ENCODE data around the gene PPP1R9B. TPM values are rescaled to one million over a fixed set of nuclear protein-coding genes. Genes with fewer than 3 reads are reported as not detected.

Gene PPP1R9B, protein sequence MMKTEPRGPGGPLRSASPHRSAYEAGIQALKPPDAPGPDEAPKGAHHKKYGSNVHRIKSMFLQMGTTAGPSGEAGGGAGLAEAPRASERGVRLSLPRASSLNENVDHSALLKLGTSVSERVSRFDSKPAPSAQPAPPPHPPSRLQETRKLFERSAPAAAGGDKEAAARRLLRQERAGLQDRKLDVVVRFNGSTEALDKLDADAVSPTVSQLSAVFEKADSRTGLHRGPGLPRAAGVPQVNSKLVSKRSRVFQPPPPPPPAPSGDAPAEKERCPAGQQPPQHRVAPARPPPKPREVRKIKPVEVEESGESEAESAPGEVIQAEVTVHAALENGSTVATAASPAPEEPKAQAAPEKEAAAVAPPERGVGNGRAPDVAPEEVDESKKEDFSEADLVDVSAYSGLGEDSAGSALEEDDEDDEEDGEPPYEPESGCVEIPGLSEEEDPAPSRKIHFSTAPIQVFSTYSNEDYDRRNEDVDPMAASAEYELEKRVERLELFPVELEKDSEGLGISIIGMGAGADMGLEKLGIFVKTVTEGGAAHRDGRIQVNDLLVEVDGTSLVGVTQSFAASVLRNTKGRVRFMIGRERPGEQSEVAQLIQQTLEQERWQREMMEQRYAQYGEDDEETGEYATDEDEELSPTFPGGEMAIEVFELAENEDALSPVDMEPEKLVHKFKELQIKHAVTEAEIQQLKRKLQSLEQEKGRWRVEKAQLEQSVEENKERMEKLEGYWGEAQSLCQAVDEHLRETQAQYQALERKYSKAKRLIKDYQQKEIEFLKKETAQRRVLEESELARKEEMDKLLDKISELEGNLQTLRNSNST
- 29.7 and 43.8 TPM in 2 replicates for total RNA-seq

DNA sequence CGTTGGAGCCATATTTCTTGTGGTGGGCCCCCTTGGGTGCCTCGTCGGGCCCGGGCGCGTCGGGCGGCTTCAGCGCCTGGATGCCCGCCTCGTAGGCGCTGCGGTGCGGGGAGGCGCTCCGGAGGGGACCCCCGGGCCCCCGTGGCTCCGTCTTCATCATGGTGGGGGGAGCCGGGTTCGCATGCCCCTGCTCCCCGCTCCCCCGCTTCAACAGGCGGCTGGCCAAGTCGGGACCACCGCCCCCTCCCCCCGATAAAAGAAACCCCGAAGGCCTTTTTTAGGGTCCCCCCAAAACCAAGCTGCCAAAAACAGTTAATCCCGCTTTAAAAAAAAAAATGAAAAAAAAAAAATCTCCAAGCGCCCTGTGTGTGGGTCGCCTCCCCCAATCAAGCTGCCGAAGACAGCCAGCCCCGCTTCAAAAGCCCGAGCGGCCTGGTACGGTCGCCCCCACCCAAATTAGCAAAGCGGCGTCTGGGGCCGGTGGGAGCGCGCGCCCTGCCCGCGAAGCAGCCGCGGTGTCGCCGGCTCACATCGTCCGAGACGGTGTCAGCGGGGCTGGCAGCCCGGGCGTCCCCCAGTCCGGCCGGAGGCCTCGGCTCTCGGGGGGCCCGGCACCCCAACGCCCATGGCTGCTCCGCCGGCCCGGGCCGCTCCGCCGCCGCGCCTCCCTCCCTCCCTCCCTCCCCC is at the start of gene PPP1R9B:
TSS of gene PPP1R9B (minus strand) at position 324 of the 687 bp plus-strand sequence. CDS start at position 160, 164 bp downstream.
- no peak for DNase-seq (ENCODE audit: low read depth, low spot score)

DNA sequence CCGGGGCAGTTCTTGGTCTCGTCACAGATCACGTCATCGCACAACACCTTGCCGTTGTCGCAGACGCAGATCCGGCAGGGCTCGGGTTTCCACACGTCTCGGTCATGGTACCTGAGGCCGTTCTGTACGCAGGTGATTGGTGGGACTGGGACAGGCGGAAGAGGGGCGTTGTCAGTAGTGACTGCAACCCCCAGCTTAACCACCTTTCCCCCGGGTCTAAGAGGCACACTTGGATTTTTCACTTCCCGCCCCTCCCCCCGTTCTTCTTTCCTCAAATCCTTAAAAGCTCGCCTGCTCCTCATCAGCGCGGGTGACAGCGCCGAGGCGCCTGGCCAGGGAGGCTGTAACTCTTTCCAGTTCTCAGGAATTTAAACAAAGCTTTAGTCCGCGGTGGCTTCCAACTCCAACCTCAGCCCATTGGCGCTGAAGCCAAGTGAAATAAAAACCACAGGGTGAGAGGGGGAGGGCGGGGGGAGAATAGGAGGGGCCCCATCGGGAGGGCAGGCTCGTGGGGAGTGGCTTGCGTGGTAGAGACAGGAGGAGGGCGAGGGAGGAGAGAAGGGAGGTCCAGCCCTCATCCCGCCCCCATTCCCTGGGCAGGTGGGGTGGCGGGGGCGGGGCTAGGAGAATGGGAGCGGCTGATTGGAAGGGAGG is 49.5 kb upstream of the PPP1R9B start:
- DNase-seq (ENCODE audit: low read depth, low spot score): no peak

DNA sequence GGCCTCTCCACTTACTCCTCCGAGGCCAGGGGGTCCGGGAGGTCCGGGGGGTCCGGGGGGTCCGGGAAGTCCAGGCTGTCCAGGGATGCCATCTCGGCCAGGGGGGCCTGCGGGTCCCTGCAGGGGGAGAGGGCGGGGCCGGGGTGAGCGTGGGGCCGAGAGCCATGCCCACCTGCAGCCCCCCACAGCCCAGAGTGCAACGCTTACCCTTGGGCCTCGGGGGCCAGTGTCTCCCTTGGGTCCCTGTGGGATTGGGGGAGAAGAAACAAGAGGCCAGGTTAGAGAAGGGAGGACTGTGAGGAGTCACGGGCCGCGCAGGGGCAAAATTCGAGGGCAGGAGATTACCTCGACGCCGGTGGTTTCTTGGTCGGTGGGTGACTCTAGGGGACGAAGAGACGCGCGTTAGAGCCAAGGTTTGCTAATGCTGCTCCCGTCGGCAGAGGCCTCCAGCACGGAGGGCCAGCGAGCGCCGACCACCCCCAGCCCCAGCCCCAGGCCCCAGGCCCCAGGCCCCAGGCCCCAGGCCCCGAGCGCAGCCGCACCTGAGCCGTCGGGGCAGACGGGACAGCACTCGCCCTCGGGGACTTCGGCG is 48.8 kb upstream of the PPP1R9B start:
- no peak for DNase-seq (ENCODE audit: low read depth, low spot score)

DNA sequence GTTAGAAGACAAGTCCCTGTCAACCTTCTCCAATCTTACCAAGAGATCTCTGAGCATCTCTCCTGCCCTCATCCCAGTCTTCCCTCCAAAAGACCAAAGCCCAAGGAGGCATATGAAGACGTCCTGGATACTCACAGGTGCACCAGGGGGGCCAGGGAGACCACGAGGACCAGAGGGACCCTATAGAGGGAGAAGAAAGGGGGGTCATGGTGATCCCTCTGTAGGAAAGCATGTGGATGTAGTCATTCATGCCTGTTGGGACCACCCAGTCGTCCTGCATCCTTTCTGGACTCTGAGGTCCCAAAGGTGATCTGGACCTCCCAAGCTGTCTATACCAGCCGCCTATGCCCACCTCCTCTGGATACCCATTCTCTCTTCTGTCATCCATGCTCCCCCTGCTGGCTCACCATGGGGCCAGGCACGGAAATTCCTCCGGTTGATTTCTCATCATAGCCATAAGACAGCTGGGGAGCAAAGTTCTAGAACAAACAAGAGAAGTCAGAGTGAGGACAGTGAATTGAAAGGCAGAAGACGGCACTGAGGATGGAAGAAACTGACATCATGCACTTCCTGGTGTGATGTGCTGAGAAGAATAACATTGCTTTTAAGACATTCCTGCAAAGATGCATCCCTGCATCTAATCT is 47.7 kb upstream of the PPP1R9B start:
- DNase-seq (ENCODE audit: low read depth, low spot score): no peak

DNA sequence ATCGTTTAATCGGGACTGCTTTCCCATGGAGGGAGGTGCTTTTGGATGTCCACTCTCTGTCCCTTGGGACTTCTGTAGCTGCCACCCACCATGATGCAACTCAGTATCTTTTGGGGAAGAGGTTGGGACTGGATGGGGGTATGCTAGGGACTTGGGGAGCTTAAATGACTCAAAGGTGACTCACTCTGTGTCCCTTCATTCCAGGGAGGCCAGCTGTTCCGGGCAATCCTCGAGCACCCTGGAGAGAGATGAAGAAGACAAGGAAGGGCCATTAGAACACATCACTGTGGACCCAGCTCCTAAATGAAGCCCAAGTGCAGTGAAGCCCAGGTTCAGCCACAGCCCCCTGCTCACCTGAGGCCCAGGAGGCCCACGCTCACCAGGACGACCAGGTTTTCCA is 46.3 kb upstream of the PPP1R9B start:
- no peak for DNase-seq (ENCODE audit: low read depth, low spot score)

DNA sequence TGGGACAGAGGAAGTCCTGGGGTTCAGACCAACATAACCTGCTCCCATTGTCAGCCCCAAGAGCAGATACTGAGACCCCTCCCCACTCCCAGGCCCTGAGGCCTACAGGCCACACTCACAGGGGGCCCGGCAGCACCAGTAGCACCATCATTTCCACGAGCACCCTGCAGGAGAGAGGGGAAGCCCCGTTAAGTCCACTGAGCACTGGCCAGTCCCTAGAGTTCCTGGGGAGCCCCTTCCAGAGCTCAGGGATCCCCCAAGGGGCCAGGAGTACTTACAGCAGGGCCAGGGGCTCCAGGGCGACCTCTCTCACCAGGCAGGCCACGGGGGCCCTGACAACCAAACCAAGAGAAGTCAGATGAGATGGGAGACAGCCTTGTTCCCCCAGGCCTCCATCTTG is 45.6 kb upstream of the PPP1R9B start:
- DNase-seq (ENCODE audit: low read depth, low spot score): no peak

DNA sequence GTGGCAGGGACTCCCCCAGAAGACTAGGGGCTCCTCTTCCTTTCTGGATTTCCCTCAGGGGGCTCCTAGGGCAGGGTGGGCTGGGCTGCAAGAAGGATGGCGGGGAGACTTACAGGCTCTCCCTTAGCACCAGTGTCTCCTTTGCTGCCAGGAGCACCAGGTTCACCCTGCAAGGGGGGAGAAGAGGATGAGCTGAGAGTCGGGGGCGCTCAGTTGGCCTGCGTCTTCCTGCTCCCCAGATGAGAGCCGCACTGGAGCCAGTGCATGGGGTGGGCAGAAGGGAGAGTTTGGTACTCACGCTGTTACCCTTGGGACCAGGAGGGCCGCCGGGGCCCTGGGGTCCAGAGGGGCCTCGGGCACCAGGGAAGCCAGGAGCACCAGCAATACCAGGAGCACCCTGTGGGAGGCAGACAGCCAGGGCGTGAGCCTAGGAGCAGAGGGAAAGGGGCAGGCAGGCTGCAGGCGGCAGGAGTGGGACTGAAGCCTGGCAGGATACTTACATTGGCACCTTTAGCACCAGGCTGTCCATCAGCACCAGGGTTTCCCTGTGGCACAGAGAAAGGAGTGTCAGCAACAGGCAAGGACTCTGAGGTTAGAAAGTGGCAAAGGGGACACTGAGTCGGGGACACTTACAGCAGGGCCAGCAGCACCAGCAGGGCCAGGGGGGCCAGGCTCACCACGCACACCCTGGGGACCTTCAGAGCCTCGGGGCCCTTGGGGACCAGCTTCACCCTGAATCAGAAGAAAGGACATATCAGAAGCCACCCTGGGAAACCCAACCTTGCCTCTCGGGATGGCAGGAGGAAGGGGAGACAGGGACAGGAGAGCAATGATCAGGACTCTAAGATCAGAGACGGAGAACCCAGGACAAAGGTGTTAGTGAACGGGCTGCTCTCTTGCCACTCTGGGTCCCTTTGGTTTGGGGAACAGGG is 44.7 kb upstream of the PPP1R9B start:
- no peak for DNase-seq (ENCODE audit: low read depth, low spot score)

DNA sequence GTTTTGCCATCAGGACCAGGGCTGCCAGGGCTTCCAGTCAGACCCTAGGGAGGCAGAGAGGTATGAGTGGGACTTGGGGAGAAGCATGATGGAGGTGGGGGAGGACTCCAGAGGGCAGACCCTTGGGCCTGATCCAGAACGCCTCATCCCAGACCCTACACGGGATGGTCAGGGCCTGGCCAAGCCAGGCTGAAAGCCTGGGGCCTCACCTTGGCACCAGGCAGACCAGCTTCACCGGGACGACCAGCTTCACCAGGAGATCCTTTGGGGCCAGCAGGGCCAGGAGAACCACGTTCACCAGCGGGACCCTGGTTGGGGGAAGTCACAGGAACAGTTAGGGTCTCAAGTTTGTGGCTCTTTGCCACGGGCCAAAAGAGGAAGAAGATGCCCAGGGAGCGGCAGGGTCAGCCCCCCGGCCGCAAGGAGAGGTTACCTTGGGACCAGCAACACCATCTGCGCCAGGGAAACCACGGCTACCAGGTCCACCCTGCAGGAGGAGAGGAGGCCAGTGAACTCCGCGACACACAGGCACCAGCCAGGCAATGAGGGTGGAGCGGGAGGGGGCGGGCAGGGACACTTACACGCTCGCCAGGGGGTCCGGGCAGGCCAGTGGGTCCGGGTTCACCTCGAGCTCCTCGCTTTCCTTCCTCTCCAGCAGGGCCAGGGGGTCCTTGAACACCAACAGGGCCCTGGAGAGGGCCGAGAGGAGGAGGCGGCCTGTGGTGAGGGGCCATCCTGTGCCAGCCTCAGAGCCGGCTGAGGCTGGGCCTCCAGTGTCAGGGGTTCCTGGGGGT is 43.9 kb upstream of the PPP1R9B start:
- DNase-seq (ENCODE audit: low read depth, low spot score): no peak

DNA sequence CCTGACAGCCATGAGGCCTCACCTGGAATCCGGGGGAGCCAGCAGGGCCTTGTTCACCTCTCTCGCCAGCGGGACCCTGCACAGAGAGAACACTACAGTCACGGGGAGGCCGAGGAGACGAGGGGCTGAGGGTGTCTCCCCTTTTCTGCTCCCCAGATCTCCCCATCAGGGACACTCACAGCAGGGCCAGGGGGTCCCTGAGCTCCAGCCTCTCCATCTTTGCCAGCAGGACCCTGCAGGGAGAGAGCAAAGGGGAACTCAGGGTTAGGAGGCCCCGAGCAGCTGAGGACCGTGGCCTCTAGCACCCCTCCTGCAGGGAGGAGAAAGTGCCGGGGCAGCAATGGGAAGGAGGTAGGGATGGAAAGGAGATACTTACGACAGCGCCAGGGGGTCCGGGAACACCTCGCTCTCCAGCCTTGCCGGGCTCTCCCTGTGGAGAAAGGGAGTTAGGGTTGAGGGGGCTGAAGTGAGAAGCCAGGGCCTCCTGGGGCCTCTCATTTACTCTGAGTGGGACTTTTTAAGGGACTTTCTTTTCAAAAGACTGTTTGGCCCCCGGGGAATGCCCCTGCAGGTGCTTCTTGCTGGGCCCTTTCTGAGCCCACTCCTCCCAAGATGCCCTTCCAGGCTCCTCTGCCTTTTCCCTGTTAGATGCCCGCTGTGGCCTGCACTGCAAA is 42.3 kb upstream of the PPP1R9B start:
- no peak for DNase-seq (ENCODE audit: low read depth, low spot score)

DNA sequence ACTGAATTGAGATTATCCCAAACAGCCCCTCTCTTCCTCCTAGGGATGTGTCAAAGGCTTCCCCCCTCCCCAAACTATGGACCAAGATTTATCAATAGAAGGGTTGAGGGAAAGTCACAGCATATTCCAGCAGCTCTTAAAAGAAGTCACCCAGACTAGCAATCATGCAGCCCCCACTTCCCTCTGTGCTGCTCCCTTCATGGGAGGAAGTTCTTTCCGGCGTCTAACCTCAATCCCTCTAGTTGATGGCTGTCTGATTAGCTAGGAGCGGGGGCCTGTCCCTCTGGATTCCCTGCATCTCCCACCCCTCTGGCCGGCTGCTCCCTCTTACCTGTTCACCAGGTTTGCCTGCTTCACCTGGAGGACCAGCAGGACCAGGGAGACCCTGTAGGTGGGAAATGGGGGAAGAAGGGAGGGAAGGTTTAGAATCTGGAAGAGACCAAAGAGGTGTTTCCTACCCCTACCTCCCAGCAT is 41.7 kb upstream of the PPP1R9B start:
- DNase-seq (ENCODE audit: low read depth, low spot score): no peak

DNA sequence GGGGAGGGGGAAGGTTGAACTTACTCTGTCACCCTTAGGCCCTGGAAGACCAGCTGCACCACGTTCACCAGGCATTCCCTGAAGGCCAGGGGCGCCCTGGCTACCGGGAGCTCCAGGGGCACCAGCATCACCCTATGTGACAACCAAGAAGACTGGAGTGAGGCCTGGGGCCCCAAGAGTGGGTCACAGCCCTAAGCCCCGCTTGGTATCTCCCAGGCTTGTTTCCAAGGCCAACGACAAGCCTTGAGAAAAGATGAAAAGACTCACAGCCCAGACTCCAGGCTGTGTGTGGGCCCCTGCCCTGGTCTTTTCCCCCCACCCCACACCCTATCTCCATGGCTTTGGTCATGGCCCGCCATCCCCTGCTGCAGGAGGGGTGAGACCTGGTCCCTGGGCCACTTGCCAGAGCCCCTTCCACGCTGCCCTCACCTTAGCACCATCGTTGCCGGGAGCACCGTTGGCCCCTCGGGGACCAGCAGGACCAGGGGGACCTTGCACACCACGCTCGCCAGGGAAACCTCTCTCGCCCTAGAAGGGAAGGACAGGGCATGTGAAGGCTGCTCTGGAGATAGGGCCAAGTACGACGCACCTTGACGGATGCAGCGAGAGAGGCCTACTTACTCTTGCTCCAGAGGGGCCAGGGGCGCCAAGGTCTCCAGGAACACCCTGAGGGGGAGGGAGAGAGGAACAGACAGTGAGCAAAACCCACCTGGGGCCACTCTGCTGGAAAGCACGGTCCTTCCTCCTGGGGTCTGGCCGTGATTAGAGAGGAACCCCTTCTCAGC is 41.1 kb upstream of the PPP1R9B start:
- no peak for DNase-seq (ENCODE audit: low read depth, low spot score)

DNA sequence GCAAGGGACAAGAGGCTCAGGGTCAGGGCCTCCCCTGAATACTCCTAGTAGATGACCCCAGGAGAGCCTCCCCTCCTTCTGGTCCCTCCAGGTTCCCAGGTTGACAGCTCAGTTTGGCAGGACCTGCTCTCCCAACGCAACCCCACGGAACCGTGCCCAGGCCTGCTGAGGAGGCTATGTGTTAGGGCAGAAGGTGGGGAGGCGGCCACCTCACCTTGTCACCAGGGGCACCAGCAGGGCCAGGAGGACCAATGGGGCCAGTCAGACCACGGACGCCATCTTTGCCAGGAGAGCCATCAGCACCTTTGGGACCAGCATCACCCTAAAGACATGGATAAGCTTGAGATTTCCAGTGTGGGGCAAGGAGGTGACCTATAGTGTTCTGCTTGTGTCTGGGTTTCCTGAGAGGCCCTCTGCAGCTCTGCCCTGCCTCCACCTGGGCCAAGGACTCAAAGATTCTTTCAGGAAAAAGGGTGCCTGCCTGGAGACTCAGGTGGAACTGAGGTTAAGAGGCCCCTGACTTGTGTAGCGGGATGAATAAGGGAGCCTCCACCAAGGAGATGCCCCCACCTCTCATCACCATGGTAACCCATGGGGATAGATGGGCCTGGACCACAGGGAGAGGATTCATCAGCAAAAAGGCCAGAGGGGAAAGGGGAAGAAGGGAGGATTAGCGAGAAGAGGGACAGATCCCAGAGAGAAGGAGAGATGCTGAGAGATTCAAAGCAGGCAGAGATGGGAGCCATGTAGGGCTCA is 40.3 kb upstream of the PPP1R9B start:
- no peak for DNase-seq (ENCODE audit: low read depth, low spot score)

DNA sequence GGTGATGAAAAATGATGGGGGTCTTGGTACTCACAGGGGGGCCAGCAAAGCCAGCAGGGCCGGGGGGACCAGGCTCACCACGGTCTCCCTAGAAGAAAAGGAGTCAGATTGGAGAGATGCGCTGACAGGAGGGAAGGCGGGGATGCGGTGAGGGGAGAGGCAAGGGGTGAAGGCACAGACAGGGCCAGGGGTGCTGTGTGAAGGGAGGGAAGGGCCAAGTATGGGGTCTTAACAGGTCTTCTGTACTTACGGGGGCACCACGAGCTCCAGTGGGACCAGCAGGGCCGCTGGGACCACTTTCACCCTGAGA is 39.8 kb upstream of the PPP1R9B start:
- DNase-seq (ENCODE audit: low read depth, low spot score): no peak

DNA sequence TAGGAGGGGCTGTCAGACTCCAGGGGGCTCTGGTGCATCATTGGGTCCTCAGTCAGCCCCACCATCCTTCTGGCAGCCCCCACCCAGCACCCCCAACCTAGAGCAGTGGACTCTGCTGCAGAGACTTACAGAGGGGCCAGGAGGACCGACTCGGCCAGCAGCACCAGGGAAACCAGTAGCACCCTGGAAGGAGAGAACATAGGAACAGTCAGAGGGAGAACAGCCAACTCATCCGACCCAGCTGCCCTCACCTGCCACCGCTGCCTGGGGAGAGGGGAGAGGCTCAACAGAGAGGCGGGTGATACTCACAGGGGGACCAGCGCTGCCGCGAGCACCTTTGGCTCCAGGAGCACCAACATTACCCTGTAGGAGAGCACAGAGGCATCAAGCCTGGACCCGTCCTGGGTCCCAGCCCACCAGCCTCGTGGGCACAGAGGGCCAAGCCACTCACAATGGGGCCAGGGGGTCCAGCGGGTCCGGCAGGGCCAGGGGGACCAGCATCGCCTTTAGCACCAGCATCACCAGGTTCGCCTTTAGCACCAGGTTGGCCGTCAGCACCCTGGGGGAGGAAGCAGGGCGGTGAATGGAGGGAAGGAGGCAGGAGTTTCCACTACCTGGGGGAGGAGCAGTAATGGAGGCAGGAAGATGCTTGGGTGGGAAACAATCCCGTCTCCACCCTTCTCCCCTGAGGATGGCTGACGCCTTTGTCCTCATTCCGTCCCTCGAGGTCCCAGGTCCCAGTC is 39.2 kb upstream of the PPP1R9B start:
- no peak for DNase-seq (ENCODE audit: low read depth, low spot score)

DNA sequence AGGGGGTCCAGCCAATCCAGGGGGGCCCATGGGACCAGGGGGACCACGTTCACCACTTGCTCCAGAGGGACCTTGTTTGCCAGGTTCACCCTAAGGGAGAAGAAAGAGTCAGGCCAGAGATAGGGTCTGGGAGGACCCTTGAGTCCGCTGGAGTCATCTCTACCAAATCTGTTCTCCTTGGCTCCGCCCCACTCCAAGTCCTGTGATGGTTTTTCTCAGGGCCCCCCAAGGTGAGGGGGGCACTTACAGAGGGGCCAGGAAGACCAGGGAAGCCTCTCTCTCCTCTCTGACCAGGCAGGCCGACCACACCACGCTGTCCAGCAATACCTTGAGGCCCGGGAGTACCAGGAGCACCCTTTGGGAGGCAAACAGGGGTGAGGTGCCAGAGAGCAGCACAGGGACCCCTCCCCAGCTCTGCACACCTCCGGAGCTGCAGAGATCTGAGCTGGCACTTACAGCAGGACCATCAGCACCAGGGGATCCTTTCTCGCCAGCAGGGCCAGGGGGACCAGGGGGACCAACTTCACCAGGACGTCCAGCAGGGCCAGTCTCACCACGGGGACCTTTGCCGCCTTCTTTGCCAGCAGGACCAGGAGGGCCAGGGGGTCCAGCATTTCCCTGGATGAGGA is 38.6 kb upstream of the PPP1R9B start:
- DNase-seq (ENCODE audit: low read depth, low spot score): no peak

DNA sequence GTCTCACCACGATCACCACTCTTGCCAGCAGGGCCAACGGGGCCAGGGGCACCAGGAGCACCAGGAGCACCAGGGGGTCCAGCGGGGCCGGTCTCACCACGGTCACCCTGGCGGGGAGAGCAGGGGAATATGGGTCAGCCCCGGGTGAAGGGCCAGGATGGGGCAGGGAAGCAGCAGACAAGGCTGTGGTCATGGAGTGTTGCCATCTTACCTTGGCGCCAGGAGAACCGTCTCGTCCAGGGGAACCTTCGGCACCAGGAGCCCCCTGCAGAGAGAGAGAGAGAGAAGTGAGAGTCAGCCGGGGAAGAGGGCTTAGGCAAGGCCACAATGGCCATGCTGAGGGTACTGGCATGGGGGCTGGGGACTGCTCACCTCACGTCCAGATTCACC is 38.0 kb upstream of the PPP1R9B start:
- no peak for DNase-seq (ENCODE audit: low read depth, low spot score)

Measured in pulmonary artery endothelial cell (primary cell).